Vagina (tissue), 2 donors: ENCODE results near the gene DXO. TPM values are rescaled to one million over a fixed set of nuclear protein-coding genes. Genes with fewer than 3 reads are reported as not detected.
A peak's percentile ranks its signal among the peaks of the same experiment; 100 is the strongest.

ENCODE experiments used
- DNase-seq, 2 donors: peaks; one replicate each; pipeline ENCODE4 v3.0.0-alpha.2; 2017; ENCODE audit errors: extremely low spot score in 2 of 2
- H3K27ac ChIP-seq: fragments of 200-600 bp; sonication (generic); one replicate; pipeline ENCODE4 v1.5.1; 2019
- H3K27me3 ChIP-seq: fragments of 200-600 bp; sonication (generic); one replicate; pipeline ENCODE4 v1.5.1; 2019
- H3K36me3 ChIP-seq, 2 donors: fragments of 200-600 bp; sonication (generic); one replicate each; pipeline ENCODE4 v1.5.1; 2017 to 2019
- H3K4me1 ChIP-seq: fragments of 200-600 bp; sonication (generic); one replicate; pipeline ENCODE4 v1.5.1; 2019
- H3K4me3 ChIP-seq, 2 donors: fragments of 200-600 bp; sonication (generic); 1 replicate in 1 of 2; 2 replicates in 1 of 2; pipeline ENCODE4 v1.5.1; 2016 to 2019
- H3K9me3 ChIP-seq: fragments of 200-600 bp; sonication (generic); one replicate; pipeline ENCODE4 v1.5.1; 2019
- POLR2A ChIP-seq, 2 donors: fragments of 450-650 bp; IDR thresholded peaks; one replicate each; pipeline ENCODE4 v1.6.1; 2017; ENCODE audit warnings: antibody characterized with exemption in 2 of 2, mild to moderate bottlenecking in 2 of 2, moderate library complexity in 2 of 2
- POLR2AphosphoS5 ChIP-seq, 2 donors: sonication (generic); formaldehyde crosslinking; IDR thresholded peaks; one replicate each; pipeline ENCODE4 v1.9.0; 2017; ENCODE audit warnings: antibody characterized with exemption in 2 of 2, mild to moderate bottlenecking in 2 of 2, low read depth in 1 of 2; ENCODE audit not compliant: insufficient read depth in 1 of 2
- intact Hi-C: fragments of 100-400 bp; cut with DNase I; formaldehyde crosslinking; loops from one replicate; pipeline ENCODE4 v1.15.1; 2023
- total RNA-seq: library from RNA; depleted of rRNA; stranded (reverse); fragments of >200 nt; gene quantifications from one replicate; pipeline ENCODE4 v1.2.3, GENCODE V29; 2016
- TF ChIP-seq, protein P1 (sequence below), 3 experiments: fragments of 450-650 bp in 2 of 3; fragments of 200-600 bp in 1 of 3; sonication (generic) in 1 of 3; IDR thresholded peaks; one replicate each; pipeline ENCODE4 v1.5.1; 2017 to 2019; ENCODE audit warnings: antibody characterized with exemption in 3 of 3, mild to moderate bottlenecking in 2 of 3, moderate library complexity in 2 of 3

The DXO gene
- total RNA-seq, 1 donor from 2014 or later: 15.5 TPM

DNA sequence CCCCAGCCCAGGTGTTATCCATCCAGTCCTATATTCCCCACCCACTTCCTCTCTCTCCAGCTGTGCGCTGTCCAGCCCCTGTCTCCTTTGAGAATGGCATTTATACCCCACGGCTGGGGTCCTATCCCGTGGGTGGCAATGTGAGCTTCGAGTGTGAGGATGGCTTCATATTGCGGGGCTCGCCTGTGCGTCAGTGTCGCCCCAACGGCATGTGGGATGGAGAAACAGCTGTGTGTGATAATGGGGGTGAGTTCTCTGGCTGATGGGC, 43.3 kb downstream of the DXO start:
- Histone ChIP-seq H3K4me3 (no peak overlapping the region), H3K9me3 (no peaks in the 10 kb centered on the region), H3K36me3 (no peaks in the 10 kb centered on the region), H3K27ac (no peak overlapping the region), H3K4me1 (peaks cover 6% of the 10 kb centered on the region), H3K27me3 (no peaks in the 10 kb centered on the region)
- TF ChIP-seq POLR2AphosphoS5 (IDR thresholded peaks at IDR 0.05; ENCODE audit: insufficient read depth in 1 of 2, low read depth in 1 of 2) (no peak), POLR2A (IDR thresholded peaks at IDR 0.05) (no peak)
- TF ChIP-seq, protein P1, sequence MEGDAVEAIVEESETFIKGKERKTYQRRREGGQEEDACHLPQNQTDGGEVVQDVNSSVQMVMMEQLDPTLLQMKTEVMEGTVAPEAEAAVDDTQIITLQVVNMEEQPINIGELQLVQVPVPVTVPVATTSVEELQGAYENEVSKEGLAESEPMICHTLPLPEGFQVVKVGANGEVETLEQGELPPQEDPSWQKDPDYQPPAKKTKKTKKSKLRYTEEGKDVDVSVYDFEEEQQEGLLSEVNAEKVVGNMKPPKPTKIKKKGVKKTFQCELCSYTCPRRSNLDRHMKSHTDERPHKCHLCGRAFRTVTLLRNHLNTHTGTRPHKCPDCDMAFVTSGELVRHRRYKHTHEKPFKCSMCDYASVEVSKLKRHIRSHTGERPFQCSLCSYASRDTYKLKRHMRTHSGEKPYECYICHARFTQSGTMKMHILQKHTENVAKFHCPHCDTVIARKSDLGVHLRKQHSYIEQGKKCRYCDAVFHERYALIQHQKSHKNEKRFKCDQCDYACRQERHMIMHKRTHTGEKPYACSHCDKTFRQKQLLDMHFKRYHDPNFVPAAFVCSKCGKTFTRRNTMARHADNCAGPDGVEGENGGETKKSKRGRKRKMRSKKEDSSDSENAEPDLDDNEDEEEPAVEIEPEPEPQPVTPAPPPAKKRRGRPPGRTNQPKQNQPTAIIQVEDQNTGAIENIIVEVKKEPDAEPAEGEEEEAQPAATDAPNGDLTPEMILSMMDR (IDR thresholded peaks at IDR 0.05): no peak
- DNase-seq: no peak
- intact Hi-C loops: no loop called here

DNA sequence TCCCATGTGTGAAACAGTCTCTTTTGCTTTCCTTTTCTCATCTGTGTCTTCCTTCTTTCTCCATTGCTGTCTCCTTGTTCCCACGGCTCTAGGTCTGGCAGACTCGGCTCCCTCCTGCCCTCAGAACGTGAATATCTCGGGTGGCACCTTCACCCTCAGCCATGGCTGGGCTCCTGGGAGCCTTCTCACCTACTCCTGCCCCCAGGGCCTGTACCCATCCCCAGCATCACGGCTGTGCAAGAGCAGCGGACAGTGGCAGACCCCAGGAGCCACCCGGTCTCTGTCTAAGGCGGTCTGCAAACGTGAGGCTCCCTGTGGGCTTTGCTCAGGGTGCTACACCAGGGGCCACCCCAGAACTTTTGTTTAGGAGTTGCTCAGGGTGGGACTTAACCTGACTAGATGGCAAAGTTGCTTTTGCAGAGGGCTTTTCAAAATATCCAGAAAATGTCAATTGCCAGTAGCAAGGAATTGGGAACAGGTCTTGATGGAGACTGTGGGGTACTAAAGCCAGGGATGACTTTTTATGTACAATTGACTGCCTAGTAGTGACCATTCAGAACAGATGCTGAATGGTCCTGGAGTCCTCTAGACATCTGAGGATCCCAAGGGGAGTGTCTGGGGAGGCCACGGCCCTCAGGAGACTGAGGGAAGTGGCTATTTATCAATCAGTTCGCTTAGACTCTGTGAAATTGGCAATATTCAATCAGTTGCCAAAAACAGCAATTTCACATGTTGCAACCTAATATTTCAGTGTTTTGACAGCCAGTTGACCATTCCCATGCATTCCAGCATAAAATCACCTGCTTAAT, 43.9 kb downstream of the DXO start:
- Histone ChIP-seq H3K27ac (peak overlapping the region; percentile 27), H3K36me3 (no peaks in the 10 kb centered on the region), H3K9me3 (no peaks in the 10 kb centered on the region), H3K4me1 (peaks cover 6% of the 10 kb centered on the region), H3K4me3 (peak overlapping the region in 1 of 2 donors; percentile 24), H3K27me3 (no peaks in the 10 kb centered on the region)
- no peak for DNase-seq
- intact Hi-C loops: no loop called here
- TF ChIP-seq, protein P1 (IDR thresholded peaks at IDR 0.05): no peak

DNA sequence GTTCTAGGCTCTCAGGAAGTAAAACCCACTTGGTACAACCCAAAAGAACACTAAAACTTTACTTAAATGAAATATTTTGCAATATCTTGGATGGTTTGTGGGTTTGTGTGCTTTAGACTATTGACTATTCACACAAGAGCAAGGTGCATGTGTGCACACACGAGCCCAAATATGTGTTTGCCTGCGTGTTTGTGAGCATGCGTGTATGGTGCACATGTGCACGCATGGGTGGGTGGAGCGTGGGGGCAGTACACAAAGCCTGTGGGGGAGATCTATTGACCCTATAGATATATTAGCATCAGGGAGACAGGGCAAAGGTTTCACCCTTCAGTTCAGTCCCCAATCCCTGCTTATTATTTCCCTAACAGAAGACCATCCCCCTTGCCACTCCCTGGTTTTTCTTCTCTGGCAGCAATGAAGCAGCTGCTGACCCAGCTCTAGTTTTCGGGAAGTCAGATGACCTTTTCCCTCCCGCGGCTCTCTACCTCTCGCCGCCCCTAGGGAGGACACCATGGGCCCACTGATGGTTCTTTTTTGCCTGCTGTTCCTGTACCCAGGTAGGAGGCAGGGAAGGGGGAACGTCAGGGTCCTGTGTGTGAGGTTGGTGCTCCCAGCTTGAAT, 44.6 kb downstream of the DXO start, which contains the start of gene C2:
TSS of gene C2 (plus strand) at position 476 of the 621 bp plus-strand sequence. CDS start at position 512, 36 bp downstream.
- Histone ChIP-seq H3K36me3 (no peaks in the 10 kb centered on the region), H3K4me1 (peaks cover 6% of the 10 kb centered on the region), H3K27ac (peak within 1 kb of the TSS; percentile 27), H3K9me3 (no peaks in the 10 kb centered on the region), H3K27me3 (no peaks in the 10 kb centered on the region), H3K4me3 (peak within 1 kb of the TSS in 1 of 2 donors; percentile 24)
- intact Hi-C loops: no loop called here
- no peak for DNase-seq
- TF ChIP-seq POLR2AphosphoS5 (IDR thresholded peaks at IDR 0.05; ENCODE audit: insufficient read depth in 1 of 2, low read depth in 1 of 2): no peak
- no peak for TF ChIP-seq POLR2A (IDR thresholded peaks at IDR 0.05)
- TF ChIP-seq, protein P1 (IDR thresholded peaks at IDR 0.05): no peak

DNA sequence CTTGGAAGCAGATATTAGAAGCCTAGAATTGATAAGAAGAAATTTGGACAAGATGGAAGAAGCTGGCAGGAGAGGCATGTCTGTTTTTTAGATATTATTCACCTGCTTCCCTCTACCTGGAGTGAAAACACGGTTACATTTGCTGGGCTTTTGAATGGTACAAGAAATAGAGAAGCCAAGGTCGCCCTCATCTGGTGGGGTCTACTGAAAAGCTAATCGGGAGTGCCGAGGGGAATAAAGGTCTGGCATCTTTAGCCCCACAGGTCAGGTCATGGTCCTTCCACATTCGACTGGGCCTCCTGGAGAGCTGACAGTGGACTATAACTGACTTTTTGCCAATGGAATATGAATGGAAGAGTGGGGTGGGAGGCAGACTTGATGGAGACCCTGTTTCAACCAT, 49.0 kb downstream of the DXO start:
- Histone ChIP-seq H3K4me1 (peaks cover under 1% of the 10 kb centered on the region), H3K36me3 (no peaks in the 10 kb centered on the region), H3K4me3 (no peak overlapping the region), H3K27ac (no peak overlapping the region), H3K9me3 (no peaks in the 10 kb centered on the region), H3K27me3 (no peaks in the 10 kb centered on the region)
- TF ChIP-seq POLR2AphosphoS5 (IDR thresholded peaks at IDR 0.05; ENCODE audit: insufficient read depth in 1 of 2, low read depth in 1 of 2) (no peak), POLR2A (IDR thresholded peaks at IDR 0.05) (no peak)
- TF ChIP-seq, protein P1 (IDR thresholded peaks at IDR 0.05): no peak
- no peak for DNase-seq
- intact Hi-C loops: no loop called here

DNA sequence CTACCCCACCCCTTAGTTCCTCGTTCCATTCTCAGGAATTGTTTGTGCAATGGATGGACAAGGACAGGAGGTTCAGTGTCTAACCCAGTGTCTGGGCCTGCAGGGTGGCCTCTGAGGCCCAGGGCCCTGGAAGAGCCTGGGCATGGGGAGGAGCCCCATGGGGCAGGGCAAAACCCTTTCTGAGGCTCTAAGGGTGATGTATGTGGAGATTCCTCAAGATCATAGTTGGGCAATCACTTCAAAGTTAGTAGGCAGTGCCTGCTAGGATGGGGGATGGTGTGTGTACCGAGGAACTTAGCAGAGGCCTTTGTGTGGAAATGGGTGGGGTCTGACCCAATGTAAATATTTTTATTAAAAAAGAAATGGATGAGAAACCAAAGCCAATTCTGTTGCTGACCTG, 51.1 kb downstream of the DXO start:
- H3K4me1 ChIP-seq: no peaks in the 10 kb centered on the region
- H3K9me3 ChIP-seq: no peaks in the 10 kb centered on the region
- no peak overlapping the region for H3K4me3 ChIP-seq
- no peak overlapping the region for H3K27ac ChIP-seq
- no peak for DNase-seq
- TF ChIP-seq POLR2A (IDR thresholded peaks at IDR 0.05) (no peak), POLR2AphosphoS5 (IDR thresholded peaks at IDR 0.05; ENCODE audit: insufficient read depth in 1 of 2, low read depth in 1 of 2) (no peak)
- TF ChIP-seq, protein P1 (IDR thresholded peaks at IDR 0.05): no peak
- no peaks in the 10 kb centered on the region for H3K27me3 ChIP-seq
- no peaks in the 10 kb centered on the region for H3K36me3 ChIP-seq
- intact Hi-C loops: no loop called here
